AG09319 (cell line): ENCODE data around the gene NTN3.

Experiments used
- DNase-seq: peaks from one replicate; pipeline ENCODE4 v3.0.0-alpha.2; 2010; ENCODE audit warnings: low read depth; ENCODE audit errors: extremely low read depth
- TF ChIP-seq, protein P1 (sequence below): IDR thresholded peaks from 2 replicates; pipeline ENCODE4 v1.5.1; 2011; ENCODE audit warnings: low read depth, mild to moderate bottlenecking, inconsistent platforms, low read length, moderate library complexity

The NTN3 gene

DNA sequence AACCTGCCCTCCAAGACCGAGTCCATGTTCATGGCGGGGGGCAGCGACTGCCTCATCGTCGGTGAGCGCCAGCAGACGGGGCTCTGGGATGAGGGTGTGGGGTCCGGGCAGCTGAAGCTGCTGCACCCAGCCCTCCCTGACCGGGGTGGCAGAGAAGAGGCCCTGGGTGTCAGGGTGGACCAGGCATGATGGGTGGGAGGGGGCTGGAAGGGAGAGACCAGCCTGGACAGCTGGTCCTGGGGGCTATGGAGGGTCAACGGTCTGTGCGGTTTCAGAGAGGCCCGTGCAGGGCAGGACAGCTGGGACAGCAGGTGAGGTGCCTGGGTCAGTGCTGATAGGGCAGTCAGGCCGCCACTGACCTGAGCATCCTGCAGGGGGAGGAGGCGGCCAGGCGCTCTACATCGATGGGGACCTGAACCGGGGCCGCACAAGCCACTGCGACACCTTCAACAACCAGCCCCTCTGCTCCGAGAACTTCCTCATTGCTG, 29.4 kb downstream of the NTN3 start:
- no peak for DNase-seq
- TF ChIP-seq, protein P1, sequence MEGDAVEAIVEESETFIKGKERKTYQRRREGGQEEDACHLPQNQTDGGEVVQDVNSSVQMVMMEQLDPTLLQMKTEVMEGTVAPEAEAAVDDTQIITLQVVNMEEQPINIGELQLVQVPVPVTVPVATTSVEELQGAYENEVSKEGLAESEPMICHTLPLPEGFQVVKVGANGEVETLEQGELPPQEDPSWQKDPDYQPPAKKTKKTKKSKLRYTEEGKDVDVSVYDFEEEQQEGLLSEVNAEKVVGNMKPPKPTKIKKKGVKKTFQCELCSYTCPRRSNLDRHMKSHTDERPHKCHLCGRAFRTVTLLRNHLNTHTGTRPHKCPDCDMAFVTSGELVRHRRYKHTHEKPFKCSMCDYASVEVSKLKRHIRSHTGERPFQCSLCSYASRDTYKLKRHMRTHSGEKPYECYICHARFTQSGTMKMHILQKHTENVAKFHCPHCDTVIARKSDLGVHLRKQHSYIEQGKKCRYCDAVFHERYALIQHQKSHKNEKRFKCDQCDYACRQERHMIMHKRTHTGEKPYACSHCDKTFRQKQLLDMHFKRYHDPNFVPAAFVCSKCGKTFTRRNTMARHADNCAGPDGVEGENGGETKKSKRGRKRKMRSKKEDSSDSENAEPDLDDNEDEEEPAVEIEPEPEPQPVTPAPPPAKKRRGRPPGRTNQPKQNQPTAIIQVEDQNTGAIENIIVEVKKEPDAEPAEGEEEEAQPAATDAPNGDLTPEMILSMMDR, result no peak

DNA sequence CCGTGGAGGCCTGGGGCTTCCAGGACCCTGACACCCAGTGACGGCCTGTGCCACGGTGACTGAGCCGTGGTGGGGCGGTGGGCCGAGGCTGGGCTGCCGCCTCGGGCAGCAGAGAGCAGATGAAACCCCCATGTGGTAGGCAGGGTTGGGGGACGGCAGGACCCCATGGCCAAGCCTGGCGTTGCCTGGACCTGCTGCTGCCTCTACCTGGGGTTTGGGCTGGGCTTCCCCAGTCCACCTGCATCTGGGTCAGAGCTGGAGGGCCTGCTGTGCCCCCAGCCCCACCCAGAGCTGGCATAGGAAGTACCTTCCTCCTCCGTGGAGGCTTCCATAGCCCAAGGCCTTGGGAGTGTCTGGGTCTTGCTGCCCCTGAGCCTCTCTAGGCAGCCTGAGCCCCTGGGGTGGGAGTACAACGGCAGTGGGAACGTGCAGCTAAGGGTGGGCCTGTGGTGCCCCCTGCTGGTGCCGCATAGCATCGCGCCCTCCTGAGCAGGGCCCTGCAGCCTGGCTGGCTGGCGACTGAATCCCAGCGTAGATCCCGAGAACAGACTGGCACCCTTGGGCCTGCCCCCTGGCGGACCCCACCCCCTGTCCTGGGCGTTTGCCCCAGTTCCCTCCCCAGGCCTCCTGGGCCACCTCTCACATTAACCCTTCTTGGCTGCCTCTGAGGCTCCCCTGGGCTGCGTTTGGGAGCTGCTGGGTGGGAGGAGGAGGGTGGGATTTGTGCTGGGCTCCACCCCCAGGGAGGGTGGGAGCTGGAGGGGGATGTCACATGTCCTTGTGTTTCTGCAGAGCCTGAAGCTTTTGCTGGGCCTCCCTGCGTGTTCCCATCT, 30.0 kb downstream of the NTN3 start:
- DNase-seq, result no peak
- TF ChIP-seq, protein P1, result peak; percentile 96

DNA sequence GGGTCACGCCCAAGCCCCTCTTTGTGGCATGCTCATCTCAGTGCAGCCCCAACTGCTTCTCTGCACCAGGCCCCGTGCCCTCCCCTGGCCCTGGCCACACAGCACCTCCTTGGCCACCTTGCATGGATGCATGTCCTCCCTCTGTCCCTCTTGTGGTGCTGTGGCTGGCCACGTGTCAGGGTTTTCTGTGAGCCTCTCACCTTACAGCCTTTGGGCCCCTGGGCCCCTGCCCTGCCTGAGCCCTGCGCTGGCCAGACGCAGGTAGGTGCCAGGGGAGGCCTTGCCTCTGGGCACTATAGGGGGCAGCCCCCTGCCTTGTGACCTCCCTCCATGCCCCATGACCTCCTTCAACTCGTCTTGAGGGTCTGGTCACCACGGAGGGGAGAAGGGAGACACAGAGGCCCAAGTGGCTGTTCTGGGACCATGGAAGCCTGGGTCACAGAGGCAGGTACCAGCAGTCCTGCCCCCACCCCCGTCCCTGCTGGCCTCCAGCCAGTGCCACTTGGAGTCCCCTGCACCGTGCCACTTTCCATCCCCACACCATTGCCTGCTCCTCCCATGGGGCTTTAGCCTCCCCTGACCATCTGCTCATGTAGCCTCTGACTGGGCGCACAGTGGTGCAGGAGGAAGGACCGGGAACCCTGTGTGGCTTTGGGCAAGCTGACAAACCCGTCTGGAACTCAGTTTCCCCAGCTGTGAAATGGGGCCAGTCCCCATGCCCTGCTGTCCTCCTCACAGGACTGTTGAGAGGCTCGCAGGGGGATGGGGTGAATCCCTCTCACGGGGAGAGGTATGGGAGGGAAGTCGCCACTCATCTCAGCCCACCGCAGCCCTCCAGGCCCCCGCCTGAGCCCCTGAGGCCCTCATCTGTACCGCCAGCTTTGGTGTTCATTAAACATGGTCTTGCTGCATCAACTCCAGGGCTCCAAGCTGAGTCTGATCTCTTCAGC, 31.1 kb downstream of the NTN3 start:
- TF ChIP-seq, protein P1, result no peak
- DNase-seq, result no peak

DNA sequence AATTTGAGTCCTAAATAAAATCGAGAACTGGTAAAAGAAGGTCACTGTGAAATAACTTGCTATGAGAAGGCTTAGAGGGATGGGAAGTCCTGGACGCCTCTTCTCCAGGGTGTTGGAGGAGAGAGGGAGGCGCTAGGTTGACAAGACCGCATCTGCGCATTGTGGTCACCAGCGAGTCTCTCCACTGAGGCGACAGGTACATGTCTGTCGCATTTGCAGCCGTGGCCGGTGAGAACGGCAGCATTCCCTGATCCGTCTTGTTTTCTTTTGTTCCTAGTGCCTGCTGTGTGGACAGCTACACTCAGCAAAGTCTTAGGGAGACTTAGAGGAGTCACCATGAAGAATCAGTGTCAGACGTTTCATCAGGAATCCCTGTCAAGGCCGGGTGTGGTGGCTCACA, 34.6 kb downstream of the NTN3 start:
- DNase-seq, result no peak
- TF ChIP-seq, protein P1, result no peak

DNA sequence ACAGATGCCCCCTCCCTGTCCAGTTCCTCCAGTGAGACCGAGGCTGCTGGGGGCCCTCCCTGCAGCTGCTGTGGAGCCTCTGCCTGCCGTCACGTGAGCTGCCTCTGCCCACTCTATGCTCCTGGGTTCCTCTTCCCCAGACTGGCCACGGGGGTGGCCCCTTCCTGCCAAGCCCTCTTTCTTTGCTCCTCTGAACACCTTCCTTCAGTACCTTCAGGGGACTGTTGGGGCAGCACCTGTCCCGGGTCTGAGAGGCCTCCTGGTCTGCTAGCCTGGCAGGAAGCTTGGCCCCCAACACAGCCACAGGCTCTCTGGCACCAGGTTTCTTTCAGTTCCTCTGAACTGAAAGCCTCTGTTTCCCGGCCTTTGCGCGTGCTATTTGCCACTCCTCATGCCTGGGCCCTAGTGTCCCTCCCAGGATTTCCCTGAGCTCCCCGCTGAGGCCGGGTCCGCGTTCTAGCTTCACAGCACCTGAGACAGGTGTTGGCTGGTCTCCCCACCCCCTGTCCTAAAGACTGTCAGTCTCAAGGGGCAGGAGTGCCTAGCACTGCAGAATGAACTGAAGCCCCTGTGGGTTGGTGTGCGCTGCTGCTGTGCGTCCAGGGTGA, 36.1 kb downstream of the NTN3 start:
- no peak for DNase-seq
- TF ChIP-seq, protein P1, result no peak

DNA sequence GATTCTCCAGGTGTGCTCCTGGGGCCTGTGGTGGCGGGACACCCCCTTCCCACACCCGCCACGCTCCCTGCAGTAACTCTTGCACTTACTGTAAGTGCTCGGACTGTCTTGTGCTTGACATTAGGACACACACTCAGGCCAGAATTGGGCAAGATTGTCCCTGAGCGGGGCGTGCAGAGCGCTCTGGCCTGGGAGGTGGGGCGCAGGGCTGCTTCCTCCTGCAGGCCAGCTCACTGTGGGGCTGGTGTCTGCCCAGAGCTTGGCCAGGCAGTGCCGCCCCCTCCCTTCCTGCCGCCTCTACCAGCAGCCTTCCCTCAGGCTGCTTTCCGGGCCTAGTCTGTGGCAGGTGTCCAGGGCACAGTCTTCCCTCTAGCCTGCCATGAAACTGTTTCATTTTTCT, 36.6 kb downstream of the NTN3 start:
- TF ChIP-seq, protein P1, result no peak
- DNase-seq, result no peak
